HG02759 (cell line): ENCODE results near the gene MYL10.
"Not testable (repeated sequence)": the region's sequence is repeated elsewhere in the genome, so short reads cannot be mapped to it uniquely, and the experiment has no call there.

Source experiments
- ATAC-seq: cut with Tn5 transposase; IDR thresholded peaks from one replicate; pipeline ENCODE4 v1.9.1; 2021; ENCODE audit warnings: mild to moderate bottlenecking, moderate library complexity; ENCODE audit not compliant: unreplicated experiment

Gene MYL10

DNA sequence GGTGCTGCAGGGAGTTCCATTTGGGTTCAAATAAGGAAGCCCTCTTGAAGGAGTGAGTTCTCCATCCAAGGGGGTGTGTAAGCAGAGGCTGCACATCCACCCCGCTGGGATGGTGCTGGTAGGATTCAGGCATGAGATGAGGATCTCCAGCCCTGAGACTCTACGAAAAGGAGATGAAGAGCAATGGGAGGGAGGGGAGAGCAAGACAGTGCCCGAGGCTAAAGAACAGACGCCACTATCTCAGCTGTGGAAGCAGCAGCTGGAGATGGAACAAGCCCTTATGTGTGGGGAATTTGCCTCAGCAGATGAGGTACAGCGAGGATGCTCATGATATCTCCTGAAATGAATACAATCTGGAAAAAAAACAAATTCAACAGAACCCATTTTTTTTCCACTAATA is 28.1 kb upstream of the MYL10 start:
- no peak for ATAC-seq

DNA sequence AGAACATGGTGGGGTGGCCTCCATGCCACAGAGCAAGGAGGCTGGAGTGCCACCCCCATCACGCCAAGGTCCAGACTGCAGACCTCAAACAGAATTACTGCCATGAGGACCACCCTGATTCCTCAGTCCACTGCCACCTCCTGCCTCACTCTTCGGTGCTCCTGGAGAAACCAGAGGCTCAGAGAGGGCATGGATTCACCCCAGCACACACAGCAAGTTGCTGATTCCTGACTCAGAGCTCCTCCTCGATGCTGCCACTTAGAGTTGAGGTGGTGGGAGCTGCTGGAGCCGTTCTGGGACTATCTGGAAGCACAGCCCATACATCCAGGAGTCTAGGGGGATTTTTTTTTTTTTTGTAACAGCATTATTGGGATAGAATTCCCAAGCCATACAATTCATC is 22.0 kb upstream of the MYL10 start:
- no peak for ATAC-seq

DNA sequence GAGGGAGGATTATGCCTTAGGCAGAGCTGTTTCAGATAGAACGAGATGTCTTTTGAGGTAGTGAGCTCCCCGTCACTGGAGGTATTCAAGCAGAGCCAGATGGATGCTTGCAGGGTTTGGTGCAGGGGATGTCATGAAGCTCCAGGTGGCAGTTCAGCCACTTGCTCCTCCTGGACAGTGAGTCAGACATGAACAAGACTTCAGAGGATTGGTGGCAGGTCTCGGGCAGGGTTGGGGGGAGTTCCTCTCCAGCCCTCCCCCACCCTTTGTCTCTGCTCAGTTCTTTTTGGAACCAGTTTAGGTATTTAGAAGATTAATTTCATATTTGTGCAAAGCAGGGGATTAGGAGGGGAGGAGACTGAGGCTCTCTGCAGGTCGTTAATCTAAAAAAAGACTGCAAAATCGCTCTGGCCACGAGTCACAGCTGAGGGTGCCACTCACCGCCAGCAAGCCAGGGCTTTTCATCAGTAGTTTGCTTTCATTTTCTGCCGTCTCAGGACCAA is 21.5 kb upstream of the MYL10 start:
- ATAC-seq: no peak

DNA sequence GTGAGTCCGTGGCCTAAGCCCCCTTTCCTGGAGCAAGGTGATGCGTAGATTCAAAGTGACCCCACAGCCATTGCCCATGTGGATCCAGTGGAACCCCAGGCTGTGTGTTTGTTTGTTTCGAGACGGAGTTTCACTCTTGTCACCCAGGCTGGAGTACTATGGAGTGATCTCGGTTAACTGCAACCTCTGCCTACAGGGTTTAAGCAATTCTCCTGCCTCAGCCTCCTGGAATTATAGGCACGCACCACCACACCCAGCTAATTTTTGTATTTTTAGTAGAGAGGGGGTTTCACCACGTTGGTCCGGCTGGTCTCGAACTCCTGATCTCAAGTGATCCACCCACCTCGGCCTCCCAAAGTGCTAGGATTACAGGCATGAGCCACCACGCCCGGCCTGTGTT is 18.8 kb upstream of the MYL10 start:
- ATAC-seq: not testable (repeated sequence)

GRCh38 chr7:101645951-101646350 is 16.9 kb upstream of the MYL10 start:
- no peak for ATAC-seq

- no peak for ATAC-seq
Observed at GRCh38 chr7:101644879-101645278, 15.8 kb upstream of the MYL10 start.

DNA sequence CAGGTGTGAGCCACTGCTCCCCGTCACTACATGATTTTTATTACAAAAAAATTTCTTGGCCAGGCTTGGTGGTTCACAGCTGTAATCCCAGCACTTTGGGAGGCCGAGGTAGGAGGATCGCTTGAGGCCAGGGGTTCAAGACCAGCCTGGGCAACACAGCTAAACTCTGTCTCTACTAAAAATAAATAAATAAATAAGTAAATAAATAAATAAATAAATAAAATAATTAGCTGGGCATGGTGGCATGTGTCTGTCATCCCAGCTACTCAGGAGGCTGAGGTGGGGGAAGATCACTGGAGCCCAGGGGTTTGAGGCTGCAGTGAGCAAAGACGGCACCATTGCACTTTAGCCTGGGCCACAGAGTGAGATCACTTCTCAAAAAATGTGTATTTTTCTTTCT is 10.0 kb upstream of the MYL10 start:
- not testable (repeated sequence) for ATAC-seq

GRCh38 chr7:101636822-101637623 is 7.9 kb upstream of the MYL10 start:
- no peak for ATAC-seq

DNA sequence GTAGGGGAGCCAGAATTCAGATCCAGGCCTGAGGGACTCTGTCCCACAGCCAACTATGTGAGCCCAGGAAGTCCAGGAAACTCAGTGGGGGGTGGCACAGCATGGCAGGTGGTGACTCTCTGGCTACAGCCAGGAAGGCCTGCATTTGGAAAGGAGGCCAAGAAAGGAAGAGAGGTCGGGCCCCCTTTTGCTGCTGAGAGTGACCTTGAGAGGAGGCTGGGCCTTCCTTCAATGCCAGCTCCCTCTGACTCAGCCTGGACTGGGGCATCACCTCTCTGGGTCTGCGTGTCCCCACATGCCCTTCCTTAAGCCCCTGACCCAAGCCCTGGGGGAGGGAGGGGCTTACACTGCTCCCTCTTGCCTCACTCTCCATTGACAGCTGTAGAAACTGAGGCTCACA is 6.4 kb upstream of the MYL10 start:
- ATAC-seq: no peak

GRCh38 chr7:101634196-101634717 is 5.2 kb upstream of the MYL10 start:
- ATAC-seq: no peak

- ATAC-seq: no peak
Observed at GRCh38 chr7:101633511-101633910, 4.4 kb upstream of the MYL10 start.

DNA sequence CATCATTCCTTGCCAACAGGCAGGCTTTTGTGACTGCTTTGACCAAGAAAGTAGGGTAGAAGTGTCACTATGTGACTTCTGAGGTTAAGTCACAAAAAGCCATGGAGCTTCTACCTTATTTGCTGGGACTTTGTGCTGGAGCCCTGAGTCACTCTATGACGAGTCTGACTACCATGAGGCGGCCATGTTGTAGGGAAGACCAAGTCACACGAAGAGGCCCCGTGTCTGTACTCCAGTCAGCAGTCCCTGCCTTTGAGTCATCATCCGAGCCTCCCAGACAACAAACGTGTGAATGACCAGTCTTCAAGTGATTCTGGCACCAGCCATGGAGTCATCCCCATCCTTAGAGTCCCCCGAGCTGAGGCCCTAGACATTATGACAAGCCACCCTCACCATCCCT is 3.5 kb upstream of the MYL10 start:
- ATAC-seq: no peak

DNA sequence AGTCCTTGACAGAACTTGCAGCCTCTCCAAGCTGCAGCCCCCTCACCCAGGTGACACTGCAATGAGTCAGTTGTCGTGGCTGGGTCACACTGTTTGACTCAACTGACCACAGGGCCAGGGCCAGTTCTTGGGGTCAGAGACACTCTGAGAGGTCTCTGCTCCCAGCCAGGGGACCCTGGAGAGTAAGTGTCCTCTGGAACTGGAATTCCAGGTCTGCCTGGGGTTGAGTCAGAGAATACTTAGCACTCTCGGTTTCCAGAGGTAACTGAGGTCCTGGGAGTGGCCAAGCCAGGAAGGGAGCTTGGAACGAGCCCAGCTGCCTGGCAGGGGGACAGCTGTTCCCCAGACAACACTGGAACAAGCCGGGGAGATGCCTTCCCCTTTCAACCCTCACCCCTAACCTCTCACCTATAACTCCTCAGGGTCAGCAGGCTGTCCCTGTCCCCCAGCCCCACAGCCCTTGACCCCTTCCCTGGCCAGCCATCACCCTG is 2.2 kb upstream of the MYL10 start:
- no peak for ATAC-seq

GRCh38 chr7:101630591-101630990 is 1.5 kb upstream of the MYL10 start:
- ATAC-seq: no peak

- no peak for ATAC-seq
Observed at GRCh38 chr7:101628522-101628921, 574 bp downstream of the MYL10 start.

DNA sequence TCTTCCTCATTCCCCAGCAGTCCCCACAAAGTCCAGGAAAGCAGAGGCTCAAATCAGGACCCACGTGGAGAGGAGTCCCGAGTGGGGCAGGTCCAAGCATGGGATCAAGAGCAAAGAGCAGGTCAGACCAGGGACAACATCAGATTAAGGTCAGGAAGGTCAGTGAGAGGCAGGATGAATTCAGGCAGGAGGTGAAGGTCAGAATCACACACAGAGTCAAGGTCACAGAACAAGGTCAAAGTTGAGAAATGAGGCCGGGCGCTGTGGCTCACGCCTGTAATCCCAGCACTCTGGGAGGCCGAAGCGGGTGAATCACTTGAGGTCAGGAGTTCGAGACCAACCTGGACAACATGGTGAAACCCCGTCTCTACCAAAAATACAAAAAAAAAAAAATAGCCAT is 2.3 kb downstream of the MYL10 start:
- no peak for ATAC-seq

DNA sequence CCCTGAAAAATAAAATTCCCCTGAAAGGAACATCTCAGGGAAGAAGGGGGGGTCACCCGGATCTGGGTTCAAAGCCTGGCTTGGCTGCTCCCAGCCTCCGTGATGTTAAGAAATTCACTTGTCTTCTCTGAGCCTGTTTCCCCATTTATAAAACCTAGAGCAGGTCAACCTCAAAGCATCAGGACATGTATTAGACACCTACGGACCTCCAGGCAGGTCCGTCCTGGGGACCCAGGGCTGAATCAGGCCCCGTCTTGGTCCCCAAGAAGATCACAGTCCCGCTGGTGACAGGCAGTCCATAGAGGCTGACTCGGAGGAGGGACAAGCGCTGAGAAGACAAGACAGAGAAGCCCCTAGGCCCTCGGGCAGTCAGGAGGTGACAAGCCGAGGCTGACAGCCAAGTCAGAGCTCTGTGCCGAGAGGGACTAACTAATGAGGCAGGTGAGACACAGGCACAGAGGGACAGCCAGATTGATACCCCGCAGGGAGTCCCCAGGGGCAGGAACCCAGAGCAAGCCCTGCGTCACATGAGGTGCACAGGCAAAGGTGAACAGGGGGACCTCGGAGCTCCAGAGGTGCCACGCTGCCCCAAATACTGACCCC is 2.9 kb downstream of the MYL10 start:
- ATAC-seq: no peak

- ATAC-seq: no peak
Observed at GRCh38 chr7:101625031-101625791, 3.9 kb downstream of the MYL10 start.

DNA sequence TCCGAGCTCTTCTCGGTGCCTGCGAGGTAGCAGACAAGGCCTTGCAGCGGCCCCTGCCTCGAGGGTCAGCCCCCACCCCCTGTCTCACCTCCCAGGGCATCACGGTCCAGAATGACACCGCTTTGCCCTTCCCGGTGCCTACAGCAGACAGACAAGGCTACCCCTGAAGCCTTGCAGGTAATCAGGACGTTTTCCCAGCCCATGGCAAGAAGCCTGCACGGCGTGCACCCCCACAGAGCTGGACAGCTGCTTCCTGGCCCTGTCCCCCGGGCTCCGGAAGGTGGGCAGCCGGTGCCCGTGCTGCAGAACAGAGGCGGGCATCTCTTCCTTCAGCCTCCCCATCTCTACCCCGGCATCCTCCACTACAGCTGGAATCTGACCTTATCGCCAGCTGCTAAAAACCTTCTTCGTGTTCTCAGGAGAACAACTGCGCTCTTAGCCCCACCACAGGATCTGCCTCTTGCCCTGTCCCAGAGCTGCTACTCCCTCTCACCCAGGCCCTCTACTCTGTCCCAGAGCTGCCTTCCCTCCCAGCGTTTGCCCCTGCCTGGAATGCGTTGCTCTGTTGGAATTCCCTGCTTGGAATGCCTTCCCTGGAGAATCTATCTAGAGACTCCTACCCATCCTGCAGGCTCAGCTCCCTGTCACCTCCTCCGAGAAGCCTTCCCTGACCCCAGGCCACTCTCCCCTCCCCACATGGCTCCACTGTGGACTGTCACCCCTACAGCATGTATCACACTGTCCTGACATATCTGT is 4.7 kb downstream of the MYL10 start:
- no peak for ATAC-seq

DNA sequence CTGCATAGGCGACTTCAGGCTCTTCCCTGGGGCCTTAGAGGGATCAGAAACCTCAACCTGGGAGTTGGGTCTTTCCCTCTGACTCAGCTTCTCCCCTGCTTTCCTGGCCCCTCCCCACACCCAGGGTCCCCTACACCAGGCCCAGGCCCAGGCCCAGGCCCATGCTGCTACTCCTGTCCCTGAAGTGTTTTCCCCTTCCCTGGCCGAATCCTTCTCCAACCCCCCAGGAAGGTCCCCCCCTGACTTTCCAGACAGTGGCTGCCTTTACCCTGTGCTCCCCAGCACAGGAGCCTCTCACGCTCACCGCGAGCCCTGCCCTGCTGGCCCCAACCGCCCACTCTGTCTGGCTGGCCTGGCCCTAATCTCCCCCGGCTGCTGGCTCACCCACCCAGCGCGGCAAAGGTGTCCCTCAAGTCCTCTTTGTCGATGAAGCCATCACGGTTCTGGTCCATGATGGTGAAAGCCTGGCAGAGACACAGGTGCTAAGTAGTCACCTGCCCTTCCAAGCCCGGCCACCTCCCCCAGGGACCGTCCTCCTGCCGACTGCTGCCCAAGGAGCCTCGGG is 6.4 kb downstream of the MYL10 start:
- ATAC-seq: no peak
